Measurements from ENCODE around the gene RGS17. TPM values are rescaled to one million over a fixed set of nuclear protein-coding genes. Genes with fewer than 3 reads are reported as not detected.

RGS17 gene
- total RNA-seq, 1 experiment from 2014 or later, result 2.9 TPM

GRCh38 chr6:153084393-153084792 is 46.7 kb downstream of the RGS17 start:
- DNase-seq (ENCODE audit: low spot score), result peak; percentile 8

GRCh38 chr6:153083869-153084268 is 47.2 kb downstream of the RGS17 start:
- no peak for DNase-seq (ENCODE audit: low spot score)

- DNase-seq (ENCODE audit: low spot score), result no peak
Observed at GRCh38 chr6:153081914-153082313, 49.2 kb downstream of the RGS17 start.

DNA sequence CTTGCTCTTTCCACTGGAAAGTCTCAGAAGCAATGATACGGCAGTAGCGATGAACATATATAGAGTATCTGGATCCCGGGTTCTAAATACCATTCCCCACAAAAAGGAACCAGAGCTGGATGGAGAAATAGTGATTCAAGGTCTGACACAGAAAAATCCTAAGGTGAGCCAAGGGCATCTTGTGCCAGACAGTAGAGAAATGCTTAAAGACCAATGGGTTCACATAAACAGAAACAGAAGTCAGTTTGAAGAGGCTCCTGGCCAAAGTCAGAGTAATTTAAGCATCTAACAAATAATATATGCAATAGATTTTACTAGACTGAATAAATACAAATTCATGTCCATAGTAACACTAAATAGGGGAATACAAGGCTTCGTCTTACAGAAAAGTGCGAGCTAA is 54.7 kb downstream of the RGS17 start:
- DNase-seq (ENCODE audit: low spot score), result no peak

DNA sequence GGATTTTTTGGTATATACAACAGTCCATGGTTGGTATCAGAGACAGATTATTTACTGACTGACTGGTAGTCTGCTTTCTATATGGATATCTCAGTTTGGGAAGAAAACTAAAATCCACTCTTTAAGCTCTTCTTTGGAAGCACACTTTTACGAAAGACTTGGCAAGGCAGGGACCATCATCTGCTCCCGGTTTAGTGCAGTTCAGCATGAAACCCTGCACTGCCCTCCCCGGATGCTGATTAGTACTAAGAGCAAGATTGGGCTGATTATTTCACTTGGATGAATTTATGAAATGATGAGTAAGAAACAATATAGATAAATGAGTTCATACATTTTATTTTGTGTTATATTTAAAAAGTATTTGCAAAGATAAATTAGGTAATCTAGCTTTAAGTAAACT is 56.3 kb downstream of the RGS17 start:
- no peak for DNase-seq (ENCODE audit: low spot score)

GRCh38 chr6:153073841-153074240 is 57.2 kb downstream of the RGS17 start:
- no peak for DNase-seq (ENCODE audit: low spot score)

DNA sequence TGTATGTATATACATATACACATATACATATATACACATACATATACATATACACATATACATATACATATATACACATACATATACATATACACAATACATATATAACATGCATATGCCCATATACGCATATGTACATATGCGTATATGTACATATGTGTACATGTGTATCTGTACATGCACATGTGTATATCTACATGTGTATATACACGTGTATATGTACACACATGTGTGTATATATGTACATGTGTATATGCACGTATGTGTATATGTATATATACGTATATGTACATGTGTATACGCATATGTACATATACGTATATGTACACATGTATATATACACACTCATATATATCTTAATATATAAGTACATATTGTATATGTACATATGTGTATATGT is 60.3 kb downstream of the RGS17 start:
- DNase-seq (ENCODE audit: low spot score), result no peak

- DNase-seq (ENCODE audit: low spot score), result no peak
Observed at GRCh38 chr6:153069897-153070296, 61.2 kb downstream of the RGS17 start.

- DNase-seq (ENCODE audit: low spot score), result no peak
Observed at GRCh38 chr6:153065222-153065621, 65.9 kb downstream of the RGS17 start.

DNA sequence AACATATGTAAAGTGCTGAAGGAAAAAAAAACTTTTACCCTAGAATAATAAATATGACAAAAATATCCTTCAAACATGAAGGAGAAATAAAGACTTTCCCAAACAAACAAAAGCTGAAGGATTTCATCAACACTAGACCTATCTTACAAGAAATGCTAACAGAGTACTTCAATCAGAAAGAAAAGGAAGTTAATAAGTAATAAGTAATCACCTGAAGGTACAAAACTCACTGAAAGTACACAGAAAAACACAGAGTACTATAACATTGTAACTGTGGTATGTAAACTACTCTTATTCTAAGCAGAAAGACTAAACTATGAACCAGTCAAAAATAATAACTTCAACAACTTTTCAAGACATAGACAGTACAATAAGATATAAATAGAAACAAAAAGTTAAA is 67.1 kb downstream of the RGS17 start:
- no peak for DNase-seq (ENCODE audit: low spot score)

GRCh38 chr6:153062516-153062915 is 68.6 kb downstream of the RGS17 start:
- DNase-seq (ENCODE audit: low spot score), result peak; percentile 69

DNA sequence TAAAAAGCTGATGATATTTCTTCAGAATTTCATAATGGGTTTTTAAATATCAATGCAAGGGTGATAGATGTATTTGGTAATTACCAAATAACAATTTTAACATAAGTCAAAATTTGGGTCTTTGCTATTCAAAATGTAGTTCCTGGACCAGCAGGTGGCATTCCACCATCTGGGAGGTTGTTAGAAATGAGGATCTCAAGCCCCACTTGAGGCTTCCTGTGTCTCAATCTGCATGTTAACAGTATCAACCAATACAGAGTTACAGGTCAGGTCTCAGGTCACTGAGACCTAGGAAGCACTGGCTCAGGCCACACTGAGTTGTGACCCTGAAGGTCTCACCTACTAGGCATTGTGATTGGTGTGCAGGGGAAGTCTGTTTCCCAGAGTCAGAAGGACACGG is 71.3 kb downstream of the RGS17 start:
- DNase-seq (ENCODE audit: low spot score), result peak; percentile 4

DNA sequence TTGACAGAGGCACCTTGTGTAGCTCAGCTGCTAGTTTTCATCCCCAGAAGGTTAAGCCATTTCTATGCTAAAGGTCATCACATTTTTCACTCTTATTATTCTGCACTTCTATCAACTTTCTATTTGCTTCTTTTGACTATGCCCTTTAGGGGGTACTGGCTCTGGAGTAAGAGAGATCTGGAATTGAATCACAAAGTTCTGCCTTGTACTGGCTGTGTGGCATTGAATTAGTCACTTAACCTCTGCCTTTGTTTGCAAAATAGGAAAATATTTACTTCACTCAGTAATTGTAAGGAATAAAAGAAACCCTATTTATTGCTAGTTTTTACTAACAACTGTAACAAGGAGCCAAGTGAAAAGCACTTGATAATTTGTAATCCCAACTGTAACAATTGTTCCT is 71.8 kb downstream of the RGS17 start:
- no peak for DNase-seq (ENCODE audit: low spot score)

DNA sequence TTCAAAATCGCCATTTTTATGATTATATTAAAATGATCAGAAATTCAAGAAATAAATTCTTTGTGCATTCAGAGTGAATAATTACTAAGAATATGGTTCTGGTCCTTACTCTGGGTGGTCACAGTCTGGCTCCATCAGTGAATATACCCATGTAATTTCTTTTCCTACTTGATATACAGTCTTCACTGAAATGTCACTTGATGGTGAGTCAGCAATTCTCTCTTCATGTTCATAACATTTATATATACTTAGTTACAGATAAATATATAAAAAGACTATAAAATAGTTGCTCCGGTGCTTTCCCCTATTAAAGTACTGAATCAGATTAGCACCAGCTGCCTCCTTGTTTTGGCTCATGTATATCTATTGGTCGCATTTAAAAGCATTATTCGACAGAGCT is 72.2 kb downstream of the RGS17 start:
- peak; percentile 15 for DNase-seq (ENCODE audit: low spot score)

DNA sequence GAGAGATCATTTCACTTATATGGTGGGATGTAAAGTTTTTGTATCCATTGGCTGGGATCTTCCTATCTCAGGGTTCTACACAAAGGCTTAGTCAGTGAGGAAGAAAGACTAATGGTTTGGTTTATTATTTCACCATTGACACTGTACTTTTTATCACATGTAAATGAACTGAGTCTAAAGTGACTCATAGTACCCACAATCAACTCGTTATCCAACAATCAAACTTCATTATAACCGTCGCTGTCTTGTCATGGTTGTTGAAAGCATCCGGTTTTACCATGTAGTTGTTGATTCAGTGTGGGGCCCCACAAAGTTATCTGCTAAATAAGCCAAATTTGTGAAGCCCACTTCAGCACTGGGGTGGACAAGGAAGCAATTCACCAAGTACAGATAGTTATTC is 72.8 kb downstream of the RGS17 start:
- DNase-seq (ENCODE audit: low spot score), result peak; percentile 74

DNA sequence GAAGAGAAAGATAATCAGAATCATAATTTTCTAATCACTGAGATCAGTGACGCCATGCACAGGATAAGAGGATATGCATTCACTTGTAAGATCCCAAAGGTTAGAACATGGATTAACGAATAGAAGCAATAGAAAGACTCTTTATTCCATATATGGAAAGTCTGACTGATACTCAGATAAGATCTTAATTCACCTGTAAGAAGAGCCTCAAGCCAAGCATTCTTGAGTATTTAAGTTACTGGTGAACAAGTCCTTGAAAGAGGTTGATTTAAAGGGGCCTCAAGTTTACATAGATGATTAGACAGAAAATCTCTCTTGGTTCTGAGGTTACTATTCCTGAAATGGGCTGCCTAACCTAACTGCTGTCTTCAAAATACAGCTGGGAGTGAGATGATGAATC is 74.8 kb downstream of the RGS17 start:
- DNase-seq (ENCODE audit: low spot score), result no peak

- no peak for DNase-seq (ENCODE audit: low spot score)
Observed at GRCh38 chr6:153051801-153052200, 79.3 kb downstream of the RGS17 start.

- no peak for DNase-seq (ENCODE audit: low spot score)
Observed at GRCh38 chr6:153048631-153049030, 82.5 kb downstream of the RGS17 start.

DNA sequence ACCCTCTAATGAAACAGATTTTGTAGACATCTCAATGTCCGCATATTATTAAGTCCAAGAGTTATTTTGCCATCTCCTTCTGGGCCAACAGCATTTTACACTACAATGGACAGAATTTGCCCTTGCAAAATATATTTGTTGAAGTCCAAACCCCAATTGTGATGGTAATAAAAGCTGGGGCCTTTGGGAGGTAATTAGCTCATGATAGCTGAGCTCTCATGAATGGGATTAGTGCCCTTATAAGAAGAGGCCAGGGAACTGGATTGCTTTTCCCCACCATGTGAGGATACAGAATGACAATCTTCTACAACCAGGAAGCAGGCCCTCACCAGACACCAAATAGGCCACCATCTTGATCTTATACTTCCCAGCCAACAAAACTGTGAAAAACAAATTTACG is 83.7 kb downstream of the RGS17 start:
- no peak for DNase-seq (ENCODE audit: low spot score)

DNA sequence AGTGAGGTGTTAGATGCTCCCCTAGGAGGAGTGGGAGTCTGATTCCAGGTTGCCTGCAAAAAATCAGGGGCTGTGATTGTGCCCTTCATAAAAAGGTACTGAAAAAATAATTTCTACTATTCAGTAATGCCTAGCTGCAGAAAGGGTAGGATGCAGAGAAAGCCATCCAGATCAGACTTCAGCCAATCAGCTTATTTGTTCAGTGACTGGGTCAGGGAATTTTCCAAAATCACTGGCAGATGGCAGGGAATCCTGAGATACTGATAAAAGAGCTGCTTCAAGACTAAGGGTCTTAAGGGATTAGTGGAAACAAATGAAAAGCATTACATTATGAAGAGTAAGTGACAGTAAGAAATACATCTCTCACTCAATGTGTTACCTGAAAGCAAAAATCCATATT is 85.8 kb downstream of the RGS17 start:
- no peak for DNase-seq (ENCODE audit: low spot score)

GRCh38 chr6:153044295-153044694 is 86.8 kb downstream of the RGS17 start:
- no peak for DNase-seq (ENCODE audit: low spot score)

DNA sequence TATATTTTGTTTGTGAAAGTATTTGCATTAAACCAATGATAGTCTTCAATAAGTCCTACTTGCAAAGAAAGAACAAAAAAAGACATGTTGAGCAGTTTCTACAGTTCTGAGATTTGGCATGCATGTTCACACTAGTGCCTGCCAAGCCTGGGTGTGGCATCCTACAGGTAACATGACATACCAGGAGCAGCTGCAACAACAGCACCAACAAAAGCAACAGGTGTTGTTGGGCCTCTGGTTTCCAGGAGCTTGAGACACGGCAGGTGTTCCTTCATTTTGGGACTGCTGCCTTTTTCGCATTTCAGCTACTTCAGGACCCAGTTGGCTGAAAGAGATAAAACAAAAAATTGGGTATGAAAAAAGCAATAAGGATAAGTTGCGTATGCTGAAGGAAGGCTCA is 87.4 kb downstream of the RGS17 start:
- DNase-seq (ENCODE audit: low spot score), result no peak

GRCh38 chr6:153038378-153039057 is 92.6 kb downstream of the RGS17 start:
- peak; percentile 49 for DNase-seq (ENCODE audit: low spot score)

- DNase-seq (ENCODE audit: low spot score), result no peak
Observed at GRCh38 chr6:153034139-153034538, 96.9 kb downstream of the RGS17 start.

All from A172 (cell line).